SK-N-SH (cell line): ENCODE measurements around the gene SLC24A4. TPM values are rescaled to one million over a fixed set of nuclear protein-coding genes. Genes with fewer than 3 reads are reported as not detected.

ENCODE experiments used
- CTCF ChIA-PET: fragments of 300-600, 350-600 bp; formaldehyde crosslinking; extraction: SDS; loops from one replicate; lab custom pipeline; 2021; lab: Yijun Ruan, JAX
- POLR2A ChIA-PET: fragments of 350-600 bp; sonication (Branson Sonifier 250); formaldehyde crosslinking; extraction: SDS; loops from one replicate; lab custom pipeline; 2020; ENCODE audit warnings: antibody characterized with exemption, inconsistent platforms; lab: Yijun Ruan, JAX
- DNase-seq: peaks from one replicate; pipeline ENCODE4 v3.0.0; 2012
- H2AFZ ChIP-seq: fragments of 200-600 bp; sonication (generic); 2 replicates; pipeline ENCODE4 v1.8.1; 2016; ENCODE audit warnings: antibody characterized with exemption, mild to moderate bottlenecking, low read depth
- H3F3A ChIP-seq: fragments of 200-600 bp; sonication (generic); replicated peaks from 2 replicates; pipeline ENCODE3; 2016; ENCODE audit warnings: antibody characterized with exemption, mild to moderate bottlenecking; ENCODE audit not compliant: insufficient read depth
- H3K27ac ChIP-seq, 2 experiments: fragments of 200-500 bp in 1 of 2; fragments of 200-600 bp in 1 of 2; sonication (Bioruptor generic) in 1 of 2; sonication (generic), shearing (Covaris generic) in 1 of 2; 2 replicates each; pipeline versions ENCODE4 v1.5.1 to v1.6.1; 2014 to 2016; ENCODE audit warnings: low read depth in 2 of 2, inconsistent platforms in 1 of 2, low read length in 1 of 2, mild to moderate bottlenecking in 1 of 2, mixed read lengths in 1 of 2
- H3K27me3 ChIP-seq: fragments of 200-600 bp; sonication (generic), shearing (Covaris generic); 2 replicates; pipeline ENCODE4 v1.6.1; 2016; ENCODE audit warnings: mixed run types; ENCODE audit not compliant: insufficient read depth
- H3K36me3 ChIP-seq, 2 experiments: fragments of 200-500 bp in 1 of 2; fragments of 200-600 bp in 1 of 2; sonication (Bioruptor generic) in 1 of 2; sonication (generic) in 1 of 2; replicated peaks in 1 of 2; 2 replicates each; pipeline versions ENCODE3 to v1.5.1; 2014 to 2016; ENCODE audit warnings: low read length in 1 of 2, mild to moderate bottlenecking in 1 of 2; ENCODE audit not compliant: insufficient read depth in 2 of 2, control insufficient read depth in 1 of 2
- H3K4me1 ChIP-seq, 2 experiments: fragments of 200-500 bp in 1 of 2; fragments of 200-600 bp in 1 of 2; sonication (Bioruptor generic) in 1 of 2; sonication (generic), shearing (Covaris generic) in 1 of 2; 2 replicates each; pipeline versions ENCODE4 v1.5.1 to v1.6.1; 2014 to 2016; ENCODE audit warnings: low read depth in 1 of 2, low read length in 1 of 2, mixed run types in 1 of 2; ENCODE audit not compliant: insufficient read depth in 2 of 2, control insufficient read depth in 1 of 2
- H3K4me2 ChIP-seq: fragments of 200-600 bp; sonication (generic), shearing (Covaris generic); 2 replicates; pipeline ENCODE4 v1.6.1; 2017; ENCODE audit warnings: mixed run types
- H3K4me3 ChIP-seq, 2 experiments: fragments of 200-500 bp in 1 of 2; fragments of 200-600 bp in 1 of 2; sonication (Bioruptor generic) in 1 of 2; sonication (generic), shearing (Covaris generic) in 1 of 2; 2 replicates each; pipeline versions ENCODE4 v1.5.1 to v1.8.1; 2014 to 2016; ENCODE audit warnings: low read depth in 2 of 2, inconsistent platforms in 1 of 2, low read length in 1 of 2, mild to moderate bottlenecking in 1 of 2, mixed read lengths in 1 of 2, moderate library complexity in 1 of 2
- H3K79me2 ChIP-seq: fragments of 200-600 bp; sonication (generic); 2 replicates; pipeline ENCODE4 v1.8.1; 2017; ENCODE audit warnings: mild to moderate bottlenecking; ENCODE audit not compliant: insufficient read depth
- H3K9ac ChIP-seq: fragments of 200-600 bp; sonication (generic); 2 replicates; pipeline ENCODE4 v1.6.1; 2017; ENCODE audit warnings: mixed run types
- H3K9me2 ChIP-seq: fragments of 200-600 bp; sonication (generic); 2 replicates; pipeline ENCODE4 v1.6.1; 2017; ENCODE audit warnings: mixed run types
- H3K9me3 ChIP-seq: fragments of 200-600 bp; sonication (generic); 2 replicates; pipeline ENCODE4 v1.6.1; 2017; ENCODE audit warnings: mixed run types, mild to moderate bottlenecking, moderate library complexity
- H4K20me1 ChIP-seq: fragments of 200-600 bp; sonication (generic); 2 replicates; pipeline ENCODE4 v1.6.1; 2017; ENCODE audit warnings: mild to moderate bottlenecking, mixed run types; ENCODE audit not compliant: insufficient read depth
- EZH2phosphoT487 ChIP-seq: fragments of 200-600 bp; sonication (generic); IDR thresholded peaks from 2 replicates; pipeline ENCODE4 v1.6.1; 2017; ENCODE audit warnings: low read depth, mixed run types, mild to moderate bottlenecking, antibody characterized with exemption, moderate library complexity, borderline replicate concordance
- FOXJ3 ChIP-seq: sonication (generic); formaldehyde crosslinking; IDR thresholded peaks from 2 replicates; pipeline ENCODE4 v1.5.1; 2020; ENCODE audit warnings: mild to moderate bottlenecking, missing genetic modification reagents
- GABPA ChIP-seq: IDR thresholded peaks from 2 replicates; pipeline ENCODE4 v1.4.0; 2012; ENCODE audit warnings: low read depth, mild to moderate bottlenecking
- GATA2 ChIP-seq: sonication (generic); formaldehyde crosslinking; IDR thresholded peaks from 2 replicates; pipeline ENCODE4 v1.5.0; 2020; ENCODE audit warnings: mild to moderate bottlenecking, missing genetic modification reagents
- IRF3 ChIP-seq: fragments of 150-350 bp; IDR thresholded peaks from 2 replicates; pipeline ENCODE4 v1.6.1; 2016; ENCODE audit warnings: mild to moderate bottlenecking, low read depth, low read length
- NRF1 ChIP-seq: IDR thresholded peaks from 2 replicates; pipeline ENCODE4 v1.6.1; 2012; ENCODE audit warnings: low read depth, mild to moderate bottlenecking, low read length
- POLR2AphosphoS5 ChIP-seq: IDR thresholded peaks from 2 replicates; pipeline ENCODE4 v1.6.1; 2012; ENCODE audit warnings: low read depth, low read length
- RXRA ChIP-seq: IDR thresholded peaks from 2 replicates; pipeline ENCODE4 v1.4.0; 2012; ENCODE audit warnings: low read depth, mild to moderate bottlenecking, borderline replicate concordance
- SMC3 ChIP-seq: IDR thresholded peaks from 2 replicates; pipeline ENCODE4 v1.6.1; 2012; ENCODE audit warnings: low read depth, low read length, improper control_type of control experiment
- TEAD4 ChIP-seq: IDR thresholded peaks from 2 replicates; pipeline ENCODE4 v1.4.0; 2012; ENCODE audit warnings: mild to moderate bottlenecking, borderline replicate concordance; ENCODE audit not compliant: insufficient read depth
- WGBS: methylation state at CpG from one replicate; pipeline ENCODE4 v1.1.6; 2017; ENCODE audit warnings: low lambda C conversion rate; 5-methylcytosine and 5-hydroxymethylcytosine counted together
- polyA plus RNA-seq, 3 experiments: library from polyadenylated mRNA; depleted of rRNA; stranded (reverse); fragments of >200 nt; gene quantifications; 2 replicates each; pipeline ENCODE4 v1.2.3, GENCODE V29; 2012
- TF ChIP-seq, protein P1 (sequence below): IDR thresholded peaks from 2 replicates; pipeline ENCODE4 v1.4.0; 2012; ENCODE audit warnings: low read depth, borderline replicate concordance
- TF ChIP-seq, protein P2 (sequence below): IDR thresholded peaks from 2 replicates; pipeline ENCODE4 v1.4.0; 2012; ENCODE audit warnings: low read depth

The SLC24A4 gene
- polyA plus RNA-seq, 1 of the 3 experiments (the other 2 are of a cell fraction), result 0.07 TPM

DNA sequence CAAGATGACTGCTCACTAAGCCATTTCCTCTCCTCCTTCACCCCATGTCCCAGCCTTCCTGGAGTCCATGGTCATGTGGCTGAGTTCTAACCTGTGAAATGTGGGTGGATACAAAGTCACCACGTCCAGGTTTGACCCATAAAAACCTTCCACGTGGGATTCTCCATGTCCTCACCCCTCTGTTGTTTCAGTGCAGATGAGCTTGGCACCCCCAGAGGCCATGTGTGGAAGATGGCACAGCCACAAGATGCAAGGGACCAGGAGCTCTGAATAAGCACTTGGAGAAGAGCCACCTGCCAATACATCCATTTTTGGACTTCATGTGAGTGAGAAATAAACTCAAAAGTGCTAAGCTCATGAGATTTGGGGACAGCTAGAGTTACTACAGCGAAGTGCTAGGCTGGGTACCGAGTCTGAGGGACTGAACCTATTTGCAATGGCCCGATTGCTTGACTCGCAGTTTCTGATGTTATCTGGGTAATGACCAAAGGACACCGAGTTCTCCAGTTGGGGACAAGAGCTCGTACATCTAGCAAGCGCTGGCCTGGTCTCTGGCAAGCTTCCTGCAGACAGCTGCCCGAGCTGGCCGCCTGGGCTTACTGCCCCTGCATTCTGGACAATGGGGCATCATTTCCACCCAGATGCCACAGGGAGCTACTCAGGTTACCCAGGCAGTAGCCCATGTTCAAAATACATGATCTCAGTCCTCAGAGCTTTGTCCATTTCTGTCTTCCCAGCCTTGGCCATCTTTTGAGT lies 7.7 kb upstream of the SLC24A4 start:
- H3K9me2 ChIP-seq, result no peaks in the 10 kb centered on the region
- no peaks in the 10 kb centered on the region for H3K79me2 ChIP-seq
- no peaks in the 10 kb centered on the region for H3F3A ChIP-seq
- CTCF ChIA-PET, result interaction anchor here (0.8 kb wide), 1 partner anchor 22 kb away, joined by 3 read pairs; no protein-coding TSS in a partner anchor
- TF ChIP-seq, protein P1, sequence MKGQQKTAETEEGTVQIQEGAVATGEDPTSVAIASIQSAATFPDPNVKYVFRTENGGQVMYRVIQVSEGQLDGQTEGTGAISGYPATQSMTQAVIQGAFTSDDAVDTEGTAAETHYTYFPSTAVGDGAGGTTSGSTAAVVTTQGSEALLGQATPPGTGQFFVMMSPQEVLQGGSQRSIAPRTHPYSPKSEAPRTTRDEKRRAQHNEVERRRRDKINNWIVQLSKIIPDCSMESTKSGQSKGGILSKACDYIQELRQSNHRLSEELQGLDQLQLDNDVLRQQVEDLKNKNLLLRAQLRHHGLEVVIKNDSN, result no peak
- TF ChIP-seq RXRA (no peak), GATA2 (CRISPR knock-in tag) (no peak), TEAD4 (no peak), EZH2phosphoT487 (no peak), NRF1 (no peak), IRF3 (no peak)
- no peak overlapping the region for H2AFZ ChIP-seq
- no peak overlapping the region for H3K4me2 ChIP-seq
- H3K9ac ChIP-seq, result no peak overlapping the region
- H3K4me3 ChIP-seq, result no peak overlapping the region
- no peaks in the 10 kb centered on the region for H4K20me1 ChIP-seq
- H3K27ac ChIP-seq, result no peak overlapping the region
- POLR2A ChIA-PET, result no interaction called here
- no peaks in the 10 kb centered on the region for H3K9me3 ChIP-seq
- no peak for DNase-seq
- WGBS, result 8% methylated on average over 9 of the region's 11 CpGs
- no peaks in the 10 kb centered on the region for H3K4me1 ChIP-seq
- H3K36me3 ChIP-seq, result no peaks in the 10 kb centered on the region
- H3K27me3 ChIP-seq, result peaks cover 47% of the 10 kb centered on the region

GRCh38 chr14:92316176-92316575 lies 6.8 kb upstream of the SLC24A4 start:
- no peak overlapping the region for H3K9ac ChIP-seq
- POLR2A ChIA-PET, result no interaction called here
- DNase-seq, result no peak
- WGBS, result 3% methylated on average over 4 of the region's 4 CpGs
- no peaks in the 10 kb centered on the region for H4K20me1 ChIP-seq
- no peaks in the 10 kb centered on the region for H3F3A ChIP-seq
- H3K4me1 ChIP-seq, result no peaks in the 10 kb centered on the region
- no peaks in the 10 kb centered on the region for H3K9me2 ChIP-seq
- H3K27ac ChIP-seq, result no peak overlapping the region
- no peak overlapping the region for H3K4me2 ChIP-seq
- CTCF ChIA-PET, result interaction anchor here (1.7 kb wide), 1 partner anchor 22 kb away, joined by 6 read pairs; no protein-coding TSS in a partner anchor
- no peaks in the 10 kb centered on the region for H3K36me3 ChIP-seq
- no peak overlapping the region for H2AFZ ChIP-seq
- H3K9me3 ChIP-seq, result no peaks in the 10 kb centered on the region
- TF ChIP-seq GABPA, result no peak
- no peak for TF ChIP-seq SMC3
- TF ChIP-seq POLR2AphosphoS5, result no peak
- TF ChIP-seq FOXJ3 (CRISPR knock-in tag), result no peak
- TF ChIP-seq, protein P2, sequence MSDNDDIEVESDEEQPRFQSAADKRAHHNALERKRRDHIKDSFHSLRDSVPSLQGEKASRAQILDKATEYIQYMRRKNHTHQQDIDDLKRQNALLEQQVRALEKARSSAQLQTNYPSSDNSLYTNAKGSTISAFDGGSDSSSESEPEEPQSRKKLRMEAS, result no peak
- peaks cover 49% of the 10 kb centered on the region for H3K27me3 ChIP-seq
- no peak overlapping the region for H3K4me3 ChIP-seq
- no peaks in the 10 kb centered on the region for H3K79me2 ChIP-seq
